ENCODE data around the gene MICALL2.

The MICALL2 gene

GRCh38 chr7:1490837-1491236, 31.6 kb upstream of the MICALL2 start:
- FAIRE-seq (no peak), DNase-seq (ENCODE audit: insufficient read length) (no peak)
- no peak for TF ChIP-seq POLR2A (IDR thresholded peaks at IDR 0.05; ENCODE audit: low read depth, low read length)
- no peak for TF ChIP-seq TAF1 (IDR thresholded peaks at IDR 0.05; ENCODE audit: borderline replicate concordance, low read depth, low read length)
- TF ChIP-seq POLR2AphosphoS5 (IDR thresholded peaks at IDR 0.05; ENCODE audit: low read depth, low read length), result no peak

- DNase-seq (ENCODE audit: insufficient read length) (no peak), FAIRE-seq (no peak)
- TF ChIP-seq POLR2A (IDR thresholded peaks at IDR 0.05; ENCODE audit: low read depth, low read length) (no peak), POLR2AphosphoS5 (IDR thresholded peaks at IDR 0.05; ENCODE audit: low read depth, low read length) (no peak), TAF1 (IDR thresholded peaks at IDR 0.05; ENCODE audit: borderline replicate concordance, low read depth, low read length) (no peak)
Measured at GRCh38 chr7:1489336-1489735, 30.1 kb upstream of the MICALL2 start.

- DNase-seq (ENCODE audit: insufficient read length) (no peak), FAIRE-seq (no peak)
- TF ChIP-seq POLR2AphosphoS5 (IDR thresholded peaks at IDR 0.05; ENCODE audit: low read depth, low read length) (no peak), POLR2A (IDR thresholded peaks at IDR 0.05; ENCODE audit: low read depth, low read length) (no peak), TAF1 (IDR thresholded peaks at IDR 0.05; ENCODE audit: borderline replicate concordance, low read depth, low read length) (no peak)
Measured at GRCh38 chr7:1488016-1488415, 28.7 kb upstream of the MICALL2 start.

GRCh38 chr7:1487466-1487865, 28.2 kb upstream of the MICALL2 start:
- no peak for FAIRE-seq
- no peak for DNase-seq (ENCODE audit: insufficient read length)
- no peak for TF ChIP-seq POLR2A (IDR thresholded peaks at IDR 0.05; ENCODE audit: low read depth, low read length)

GRCh38 chr7:1486571-1486970, 27.3 kb upstream of the MICALL2 start:
- no peak for FAIRE-seq
- DNase-seq (ENCODE audit: insufficient read length), result no peak
- TF ChIP-seq TAF1 (IDR thresholded peaks at IDR 0.05; ENCODE audit: borderline replicate concordance, low read depth, low read length) (no peak), POLR2A (IDR thresholded peaks at IDR 0.05; ENCODE audit: low read depth, low read length) (no peak), POLR2AphosphoS5 (IDR thresholded peaks at IDR 0.05; ENCODE audit: low read depth, low read length) (no peak)

- TF ChIP-seq POLR2A (IDR thresholded peaks at IDR 0.05; ENCODE audit: low read depth, low read length) (no peak), TAF1 (IDR thresholded peaks at IDR 0.05; ENCODE audit: borderline replicate concordance, low read depth, low read length) (no peak), POLR2AphosphoS5 (IDR thresholded peaks at IDR 0.05; ENCODE audit: low read depth, low read length) (no peak)
- FAIRE-seq, result no peak
- DNase-seq (ENCODE audit: insufficient read length), result no peak
Measured at GRCh38 chr7:1485156-1485555, 25.9 kb upstream of the MICALL2 start.

- no peak for TF ChIP-seq TAF1 (IDR thresholded peaks at IDR 0.05; ENCODE audit: borderline replicate concordance, low read depth, low read length)
- TF ChIP-seq POLR2A (IDR thresholded peaks at IDR 0.05; ENCODE audit: low read depth, low read length), result no peak
- TF ChIP-seq POLR2AphosphoS5 (IDR thresholded peaks at IDR 0.05; ENCODE audit: low read depth, low read length), result no peak
- DNase-seq (ENCODE audit: insufficient read length), result no peak
- FAIRE-seq, result no peak
Measured at GRCh38 chr7:1484569-1484968, 25.3 kb upstream of the MICALL2 start.

- no peak for FAIRE-seq
- TF ChIP-seq TAF1 (IDR thresholded peaks at IDR 0.05; ENCODE audit: borderline replicate concordance, low read depth, low read length) (no peak), POLR2AphosphoS5 (IDR thresholded peaks at IDR 0.05; ENCODE audit: low read depth, low read length) (no peak), POLR2A (IDR thresholded peaks at IDR 0.05; ENCODE audit: low read depth, low read length) (no peak)
Measured at GRCh38 chr7:1483536-1484505, 24.6 kb upstream of the MICALL2 start.

GRCh38 chr7:1483079-1483478, 23.8 kb upstream of the MICALL2 start:
- DNase-seq (ENCODE audit: insufficient read length) (no peak), FAIRE-seq (no peak)
- no peak for TF ChIP-seq POLR2AphosphoS5 (IDR thresholded peaks at IDR 0.05; ENCODE audit: low read depth, low read length)
- no peak for TF ChIP-seq TAF1 (IDR thresholded peaks at IDR 0.05; ENCODE audit: borderline replicate concordance, low read depth, low read length)
- no peak for TF ChIP-seq POLR2A (IDR thresholded peaks at IDR 0.05; ENCODE audit: low read depth, low read length)

More at GRCh38 chr7:1483536-1484505, 24.6 kb upstream of the MICALL2 start:
- DNase-seq (ENCODE audit: insufficient read length), result no peak

GRCh38 chr7:1481300-1481699, 22.0 kb upstream of the MICALL2 start:
- DNase-seq (ENCODE audit: insufficient read length) (no peak), FAIRE-seq (no peak)
- TF ChIP-seq TAF1 (IDR thresholded peaks at IDR 0.05; ENCODE audit: borderline replicate concordance, low read depth, low read length), result no peak
- TF ChIP-seq POLR2A (IDR thresholded peaks at IDR 0.05; ENCODE audit: low read depth, low read length), result no peak
- no peak for TF ChIP-seq POLR2AphosphoS5 (IDR thresholded peaks at IDR 0.05; ENCODE audit: low read depth, low read length)

GRCh38 chr7:1480670-1481069, 21.4 kb upstream of the MICALL2 start:
- FAIRE-seq (no peak), DNase-seq (ENCODE audit: insufficient read length) (no peak)
- TF ChIP-seq POLR2A (IDR thresholded peaks at IDR 0.05; ENCODE audit: low read depth, low read length) (no peak), TAF1 (IDR thresholded peaks at IDR 0.05; ENCODE audit: borderline replicate concordance, low read depth, low read length) (no peak), POLR2AphosphoS5 (IDR thresholded peaks at IDR 0.05; ENCODE audit: low read depth, low read length) (no peak)

- TF ChIP-seq TAF1 (IDR thresholded peaks at IDR 0.05; ENCODE audit: borderline replicate concordance, low read depth, low read length) (no peak), POLR2A (IDR thresholded peaks at IDR 0.05; ENCODE audit: low read depth, low read length) (no peak), POLR2AphosphoS5 (IDR thresholded peaks at IDR 0.05; ENCODE audit: low read depth, low read length) (no peak)
- DNase-seq (ENCODE audit: insufficient read length) (no peak), FAIRE-seq (no peak)
Measured at GRCh38 chr7:1479287-1479686, 20.0 kb upstream of the MICALL2 start.

Measured in GM12892 (cell line).